ENCODE results near the gene LRRC45. TPM values are rescaled to one million over a fixed set of nuclear protein-coding genes. Genes with fewer than 3 reads are reported as not detected.
A peak's percentile ranks its signal among the peaks of the same experiment; 100 is the strongest.

Gene LRRC45
- total and polyA plus RNA-seq, 9 of the 15 experiments (the other 6 are each of a cell fraction or from before 2014, with no cell fraction given) = 3.5 to 21.5 (median 11.2) TPM; not detected in 2

DNA sequence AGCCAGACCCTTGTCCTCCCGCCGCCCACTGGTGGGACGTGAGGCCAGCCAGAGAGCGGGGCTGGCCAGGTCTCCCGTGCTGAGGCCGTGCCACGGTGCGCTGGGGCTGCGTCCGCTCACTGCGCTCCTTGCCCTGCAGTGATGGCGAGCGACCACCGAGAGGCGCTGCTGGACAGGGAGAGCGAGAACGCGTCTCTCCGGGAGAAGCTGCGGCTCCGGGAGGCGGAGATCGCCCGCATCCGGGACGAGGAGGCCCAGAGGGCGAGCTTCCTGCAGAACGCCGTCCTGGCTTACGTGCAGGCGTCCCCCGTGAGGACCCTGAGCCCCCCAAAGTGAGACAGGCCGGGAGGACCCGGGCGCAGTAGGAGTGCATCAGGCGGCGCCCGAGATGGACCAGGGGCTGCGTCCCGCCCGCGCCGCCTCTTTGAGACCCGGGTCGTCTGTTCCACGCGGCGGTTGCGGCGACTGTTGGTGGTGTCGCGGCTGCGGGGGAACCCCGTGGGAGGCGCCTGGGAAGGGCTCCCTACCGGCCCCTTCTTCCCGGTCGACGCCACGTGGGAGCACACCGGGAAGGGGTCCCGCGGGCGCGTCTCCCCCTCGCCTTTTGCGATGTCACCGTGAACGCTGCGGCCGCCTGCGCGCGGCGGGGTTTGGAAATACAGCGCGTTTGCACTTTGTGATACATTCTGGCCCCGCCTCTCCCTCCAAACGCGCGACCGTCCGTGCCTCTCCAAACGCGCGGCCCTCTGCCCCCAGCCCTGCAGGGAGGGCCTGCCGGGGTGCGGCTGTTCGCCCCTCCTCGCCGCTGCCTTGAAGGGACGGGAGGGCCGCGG lies 7.6 kb downstream of the LRRC45 start (continued):
- TF ChIP-seq SMC3 (conservative IDR thresholded peaks at IDR 0.05; ENCODE audit: insufficient read depth, low read depth, low read length) = peak; percentile 88
- 0 out of 2 replicates have a peak, but pooled peaks have one; percentile 11 for TF ChIP-seq MYNN (IDR thresholded peaks at IDR 0.05)
- TF ChIP-seq MYNN (CRISPR knock-in tag; IDR thresholded peaks at IDR 0.05) = no peak
- TF ChIP-seq, protein P1, sequence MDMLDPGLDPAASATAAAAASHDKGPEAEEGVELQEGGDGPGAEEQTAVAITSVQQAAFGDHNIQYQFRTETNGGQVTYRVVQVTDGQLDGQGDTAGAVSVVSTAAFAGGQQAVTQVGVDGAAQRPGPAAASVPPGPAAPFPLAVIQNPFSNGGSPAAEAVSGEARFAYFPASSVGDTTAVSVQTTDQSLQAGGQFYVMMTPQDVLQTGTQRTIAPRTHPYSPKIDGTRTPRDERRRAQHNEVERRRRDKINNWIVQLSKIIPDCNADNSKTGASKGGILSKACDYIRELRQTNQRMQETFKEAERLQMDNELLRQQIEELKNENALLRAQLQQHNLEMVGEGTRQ (CRISPR knock-in tag; IDR thresholded peaks at IDR 0.05) = no peak
- no peak for TF ChIP-seq CBFA2T2 (conservative IDR thresholded peaks at IDR 0.05)
- peak; percentile 35 for TF ChIP-seq EGR1 (conservative IDR thresholded peaks at IDR 0.05)
- TF ChIP-seq HNRNPH1 (optimal IDR thresholded peaks at IDR 0.05; ENCODE audit: low read depth, low read length) = no peak
- no peak for TF ChIP-seq ETV6 (IDR thresholded peaks at IDR 0.05; ENCODE audit: borderline replicate concordance in 1 of 2, low read depth in 2 of 2, low read length in 1 of 2)
- TF ChIP-seq ETV6 (CRISPR knock-in tag; IDR thresholded peaks at IDR 0.05; ENCODE audit: borderline replicate concordance) = 0 out of 2 replicates have a peak, but pooled peaks have one; percentile 23
- no peak for TF ChIP-seq XRCC3 (IDR thresholded peaks at IDR 0.05)
- TF ChIP-seq ARID2 (IDR thresholded peaks at IDR 0.05) = peak; percentile 66; the same call in 1 of the 2 replicates
- TF ChIP-seq, protein P2, sequence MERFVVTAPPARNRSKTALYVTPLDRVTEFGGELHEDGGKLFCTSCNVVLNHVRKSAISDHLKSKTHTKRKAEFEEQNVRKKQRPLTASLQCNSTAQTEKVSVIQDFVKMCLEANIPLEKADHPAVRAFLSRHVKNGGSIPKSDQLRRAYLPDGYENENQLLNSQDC (CRISPR knock-in tag; IDR thresholded peaks at IDR 0.05) = 0 out of 2 replicates have a peak, but pooled peaks have one; percentile 24
- 0 out of 2 replicates have a peak, but pooled peaks have one; percentile 39 for TF ChIP-seq KDM2B (CRISPR knock-in tag; IDR thresholded peaks at IDR 0.05)
- no peak for TF ChIP-seq ZNF785 (CRISPR knock-in tag; IDR thresholded peaks at IDR 0.05)
- TF ChIP-seq, protein P3, sequence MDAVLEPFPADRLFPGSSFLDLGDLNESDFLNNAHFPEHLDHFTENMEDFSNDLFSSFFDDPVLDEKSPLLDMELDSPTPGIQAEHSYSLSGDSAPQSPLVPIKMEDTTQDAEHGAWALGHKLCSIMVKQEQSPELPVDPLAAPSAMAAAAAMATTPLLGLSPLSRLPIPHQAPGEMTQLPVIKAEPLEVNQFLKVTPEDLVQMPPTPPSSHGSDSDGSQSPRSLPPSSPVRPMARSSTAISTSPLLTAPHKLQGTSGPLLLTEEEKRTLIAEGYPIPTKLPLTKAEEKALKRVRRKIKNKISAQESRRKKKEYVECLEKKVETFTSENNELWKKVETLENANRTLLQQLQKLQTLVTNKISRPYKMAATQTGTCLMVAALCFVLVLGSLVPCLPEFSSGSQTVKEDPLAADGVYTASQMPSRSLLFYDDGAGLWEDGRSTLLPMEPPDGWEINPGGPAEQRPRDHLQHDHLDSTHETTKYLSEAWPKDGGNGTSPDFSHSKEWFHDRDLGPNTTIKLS (IDR thresholded peaks at IDR 0.05; ENCODE audit: borderline replicate concordance, low read depth) = peak; percentile 37; the same call in 1 of the 2 replicates
- TF ChIP-seq SOX6 (IDR thresholded peaks at IDR 0.05) = 0 out of 2 replicates have a peak, but pooled peaks have one; percentile 22
- no peak for TF ChIP-seq ZNF217 (CRISPR knock-in tag; IDR thresholded peaks at IDR 0.05)
- no peak for TF ChIP-seq ZC3H8 (IDR thresholded peaks at IDR 0.05)
- no peak for TF ChIP-seq ETS2 (tag; IDR thresholded peaks at IDR 0.05; ENCODE audit: borderline replicate concordance, poor library complexity, severe bottlenecking)
- TF ChIP-seq KDM5B (IDR thresholded peaks at IDR 0.05; ENCODE audit: insufficient replicate concordance, low read depth, low read length) = no peak
- TF ChIP-seq ZNF79 (CRISPR knock-in tag; IDR thresholded peaks at IDR 0.05; ENCODE audit: low read depth) = no peak
- TF ChIP-seq GABPB1 (CRISPR knock-in tag; IDR thresholded peaks at IDR 0.05) = peak; percentile 84
- no peak for TF ChIP-seq YBX1 (IDR thresholded peaks at IDR 0.05)
- TF ChIP-seq ZNF263 (CRISPR knock-in tag; IDR thresholded peaks at IDR 0.05; ENCODE audit: borderline replicate concordance) = peak; percentile 54; the same call in 1 of the 2 replicates
- TF ChIP-seq MTA3 (IDR thresholded peaks at IDR 0.05; ENCODE audit: borderline replicate concordance) = 0 out of 2 replicates have a peak, but pooled peaks have one; percentile 73
- peak; percentile 72; the same call in 1 of the 2 replicates for TF ChIP-seq SMAD4 (CRISPR knock-in tag; conservative IDR thresholded peaks at IDR 0.05)
